Fibroblast of lung (primary cell): ENCODE results near the gene MROH8. TPM values are rescaled to one million over a fixed set of nuclear protein-coding genes. Genes with fewer than 3 reads are reported as not detected.
"Not testable (repeated sequence)": the region's sequence is repeated elsewhere in the genome, so short reads cannot be mapped to it uniquely, and the experiment has no call there.

Experiments
- DNase-seq, 2 donors: peaks; one replicate each; pipeline versions ENCODE4 v3.0.0 to v3.0.0-alpha.2; 2010; ENCODE audit warnings: low read depth in 2 of 2
- H2AFZ ChIP-seq: 2 replicates; pipeline ENCODE4 v1.5.1; 2012; ENCODE audit warnings: low read length, control low read depth, inconsistent platforms
- H3K27ac ChIP-seq: 2 replicates; pipeline ENCODE4 v1.5.1; 2011; ENCODE audit warnings: low read length, control low read depth; ENCODE audit not compliant: insufficient read depth
- H3K27me3 ChIP-seq: 2 replicates; pipeline ENCODE4 v1.5.1; 2011; ENCODE audit warnings: mild to moderate bottlenecking, low read length; ENCODE audit not compliant: control insufficient read depth, insufficient read depth
- H3K36me3 ChIP-seq: 2 replicates; pipeline ENCODE4 v1.5.1; 2011; ENCODE audit warnings: low read length; ENCODE audit not compliant: control insufficient read depth, insufficient read depth
- H3K4me1 ChIP-seq: 2 replicates; pipeline ENCODE4 v1.5.1; 2011; ENCODE audit warnings: low read length; ENCODE audit not compliant: control insufficient read depth, insufficient read depth; ENCODE audit errors: extremely low read depth
- H3K4me2 ChIP-seq: 2 replicates; pipeline ENCODE4 v1.5.1; 2011; ENCODE audit warnings: low read length, control low read depth; ENCODE audit not compliant: insufficient read depth; ENCODE audit errors: extremely low read depth
- H3K4me3 ChIP-seq, 4 experiments: fragments of 200-600 bp in 1 of 4; sonication (generic) in 1 of 4; replicated peaks in 1 of 4; 2 replicates each; pipeline ENCODE4 v1.5.1; 2011 to 2016; ENCODE audit warnings: low read length in 4 of 4, low read depth in 3 of 4, mild to moderate bottlenecking in 3 of 4, control low read depth in 2 of 4, inconsistent platforms in 1 of 4, mixed read lengths in 1 of 4; ENCODE audit not compliant: insufficient read depth in 1 of 4; ENCODE audit errors: control extremely low read depth in 1 of 4
- H3K79me2 ChIP-seq: 2 replicates; pipeline ENCODE4 v1.5.1; 2012; ENCODE audit warnings: mild to moderate bottlenecking, low read length, inconsistent platforms; ENCODE audit not compliant: control insufficient read depth, insufficient read depth
- H3K9ac ChIP-seq: 2 replicates; pipeline ENCODE4 v1.5.1; 2011; ENCODE audit warnings: mild to moderate bottlenecking, low read length, control low read depth; ENCODE audit not compliant: insufficient read depth
- H3K9me3 ChIP-seq: 2 replicates; pipeline ENCODE4 v1.5.1; 2012; ENCODE audit warnings: low read depth, low read length; ENCODE audit not compliant: control insufficient read depth, insufficient read depth
- H4K20me1 ChIP-seq: 2 replicates; pipeline ENCODE4 v1.5.1; 2011; ENCODE audit warnings: low read length; ENCODE audit not compliant: control insufficient read depth, insufficient read depth; ENCODE audit errors: extremely low read depth
- EZH2 ChIP-seq: IDR thresholded peaks from 2 replicates; pipeline ENCODE4 v1.5.1; 2012; ENCODE audit warnings: low read length, control low read depth, mild to moderate bottlenecking; ENCODE audit errors: missing control alignments
- polyA plus RNA-seq, 2 donors: library from polyadenylated mRNA; depleted of rRNA in 1 of 2; stranded (reverse) in 1 of 2; unstranded in 1 of 2; fragments of >200 nt; gene quantifications; 2 replicates each; pipeline ENCODE4 v1.2.1, GENCODE V29; 2011 to 2012; ENCODE audit warnings: missing spikeins in 1 of 2
- total RNA-seq: library from RNA; depleted of rRNA; stranded (reverse); fragments of >200 nt; gene quantifications from 2 replicates; pipeline ENCODE4 v1.2.1, GENCODE V29; 2014
- TF ChIP-seq, protein P1 (sequence below), 2 donors: IDR thresholded peaks in 1 of 2; conservative IDR thresholded peaks in 1 of 2; 1 replicate in 1 of 2; 2 replicates in 1 of 2; pipeline ENCODE4 v1.5.1; 2011 to 2012; ENCODE audit warnings: low read length in 2 of 2, control low read depth in 1 of 2, inconsistent platforms in 1 of 2, low read depth in 1 of 2, mild to moderate bottlenecking in 1 of 2

MROH8 gene
- total and polyA plus RNA-seq, 2 donors (not counting 1 experiment from before 2014, with no cell fraction given), result 1.2 to 2.9 TPM

DNA sequence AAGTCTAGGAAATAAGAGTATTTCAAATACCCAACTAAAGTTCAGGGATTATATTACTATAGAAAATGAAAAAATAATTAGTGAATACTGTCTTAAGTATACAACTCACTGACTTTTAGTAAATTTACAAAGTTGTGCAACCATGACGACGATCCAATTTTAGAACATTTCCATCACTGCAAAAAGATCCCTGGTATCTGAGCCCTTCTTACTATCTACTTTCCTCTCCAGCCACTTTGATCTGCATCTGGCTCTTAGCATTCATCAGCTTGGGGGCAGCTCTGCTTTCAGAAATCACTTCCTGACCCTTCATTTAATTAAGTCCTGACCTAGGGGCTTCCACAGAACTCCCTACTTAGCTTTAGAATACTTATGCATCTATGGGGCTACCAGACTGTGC is 45.4 kb downstream of the MROH8 start:
- no peak overlapping the region for H2AFZ ChIP-seq
- H3K4me2 ChIP-seq, result no peak overlapping the region
- H3K4me1 ChIP-seq, result no peaks in the 10 kb centered on the region
- no peaks in the 10 kb centered on the region for H3K9me3 ChIP-seq
- H3K9ac ChIP-seq, result no peak overlapping the region
- DNase-seq, result no peak
- H3K79me2 ChIP-seq, result no peaks in the 10 kb centered on the region
- no peak overlapping the region for H3K4me3 ChIP-seq
- H3K27ac ChIP-seq, result no peak overlapping the region
- no peaks in the 10 kb centered on the region for H4K20me1 ChIP-seq
- H3K36me3 ChIP-seq, result no peaks in the 10 kb centered on the region
- TF ChIP-seq, protein P1, sequence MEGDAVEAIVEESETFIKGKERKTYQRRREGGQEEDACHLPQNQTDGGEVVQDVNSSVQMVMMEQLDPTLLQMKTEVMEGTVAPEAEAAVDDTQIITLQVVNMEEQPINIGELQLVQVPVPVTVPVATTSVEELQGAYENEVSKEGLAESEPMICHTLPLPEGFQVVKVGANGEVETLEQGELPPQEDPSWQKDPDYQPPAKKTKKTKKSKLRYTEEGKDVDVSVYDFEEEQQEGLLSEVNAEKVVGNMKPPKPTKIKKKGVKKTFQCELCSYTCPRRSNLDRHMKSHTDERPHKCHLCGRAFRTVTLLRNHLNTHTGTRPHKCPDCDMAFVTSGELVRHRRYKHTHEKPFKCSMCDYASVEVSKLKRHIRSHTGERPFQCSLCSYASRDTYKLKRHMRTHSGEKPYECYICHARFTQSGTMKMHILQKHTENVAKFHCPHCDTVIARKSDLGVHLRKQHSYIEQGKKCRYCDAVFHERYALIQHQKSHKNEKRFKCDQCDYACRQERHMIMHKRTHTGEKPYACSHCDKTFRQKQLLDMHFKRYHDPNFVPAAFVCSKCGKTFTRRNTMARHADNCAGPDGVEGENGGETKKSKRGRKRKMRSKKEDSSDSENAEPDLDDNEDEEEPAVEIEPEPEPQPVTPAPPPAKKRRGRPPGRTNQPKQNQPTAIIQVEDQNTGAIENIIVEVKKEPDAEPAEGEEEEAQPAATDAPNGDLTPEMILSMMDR (conservative IDR thresholded peaks at IDR 0.05 in 1 of 2, IDR thresholded peaks at IDR 0.05 in 1 of 2; ENCODE audit: low read depth in 1 of 2, low read length in 2 of 2), result no peak
- no peak for TF ChIP-seq EZH2
- no peaks in the 10 kb centered on the region for H3K27me3 ChIP-seq

DNA sequence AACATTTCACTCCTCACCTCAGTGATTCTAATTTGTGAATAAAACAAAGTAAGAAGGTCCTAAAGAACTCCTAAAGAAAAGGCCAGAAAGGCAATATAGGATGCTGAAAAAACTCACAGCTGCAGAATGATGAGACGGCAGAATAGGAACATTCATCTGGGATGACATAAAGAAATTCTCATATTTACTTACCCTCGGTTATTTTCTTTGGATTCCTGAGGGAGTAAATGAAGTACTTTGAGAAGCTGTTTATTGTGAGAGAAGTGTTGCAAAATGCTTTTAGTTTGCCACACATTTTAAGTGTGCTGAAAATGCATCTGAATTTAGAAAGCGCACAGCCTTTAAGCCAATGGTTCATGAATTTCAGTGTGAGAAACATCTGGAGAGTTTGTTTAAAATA is 47.9 kb downstream of the MROH8 start:
- no peak for DNase-seq
- H3K27ac ChIP-seq, result no peak overlapping the region
- no peak overlapping the region for H3K9ac ChIP-seq
- H2AFZ ChIP-seq, result no peak overlapping the region
- H3K36me3 ChIP-seq, result no peaks in the 10 kb centered on the region
- no peaks in the 10 kb centered on the region for H3K9me3 ChIP-seq
- no peaks in the 10 kb centered on the region for H3K27me3 ChIP-seq
- no peaks in the 10 kb centered on the region for H4K20me1 ChIP-seq
- H3K79me2 ChIP-seq, result no peaks in the 10 kb centered on the region
- no peak overlapping the region for H3K4me3 ChIP-seq
- H3K4me1 ChIP-seq, result no peaks in the 10 kb centered on the region
- TF ChIP-seq, protein P1 (conservative IDR thresholded peaks at IDR 0.05 in 1 of 2, IDR thresholded peaks at IDR 0.05 in 1 of 2; ENCODE audit: low read depth in 1 of 2, low read length in 2 of 2), result no peak
- TF ChIP-seq EZH2, result no peak
- no peak overlapping the region for H3K4me2 ChIP-seq

DNA sequence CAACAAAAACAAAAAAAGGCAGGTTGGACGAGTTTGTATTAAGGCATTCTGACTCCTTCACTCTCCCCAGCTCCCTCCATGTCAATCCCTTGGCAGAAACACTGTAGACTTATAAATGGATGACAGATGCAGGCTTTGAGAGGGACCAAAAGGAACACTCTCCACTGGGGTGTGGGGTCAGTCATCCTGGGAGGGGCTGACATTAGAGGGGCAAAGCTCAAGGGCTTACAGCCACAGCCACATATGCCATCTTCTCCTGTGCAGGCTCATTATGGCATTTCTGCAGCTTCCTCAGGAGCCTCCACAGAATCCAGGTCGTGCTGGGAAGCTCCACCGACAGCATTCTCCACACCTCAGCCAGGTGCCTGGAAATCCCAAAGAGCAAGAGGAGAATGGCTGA is 50.5 kb downstream of the MROH8 start:
- TF ChIP-seq EZH2, result no peak
- TF ChIP-seq, protein P1 (conservative IDR thresholded peaks at IDR 0.05 in 1 of 2, IDR thresholded peaks at IDR 0.05 in 1 of 2; ENCODE audit: low read depth in 1 of 2, low read length in 2 of 2), result no peak

DNA sequence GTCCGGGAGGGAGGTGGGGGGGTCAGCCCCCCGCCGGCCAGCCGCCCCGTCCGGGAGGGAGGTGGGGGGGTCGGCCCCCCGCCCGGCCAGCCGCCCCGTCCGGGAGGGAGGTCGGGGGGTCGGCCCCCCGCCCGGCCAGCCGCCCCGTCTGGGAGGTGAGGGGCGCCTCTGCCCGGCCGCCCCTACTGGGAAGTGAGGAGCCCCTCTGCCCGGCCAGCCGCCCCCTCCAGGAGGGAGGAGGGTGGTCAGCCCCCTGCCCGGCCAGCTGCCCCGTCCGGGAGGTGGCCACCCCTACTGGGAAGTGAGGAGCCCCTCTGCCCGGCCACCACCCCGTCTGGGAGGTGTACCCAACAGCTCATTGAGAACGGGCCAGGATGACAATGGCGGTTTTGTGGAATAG is 53.1 kb downstream of the MROH8 start:
- H3K36me3 ChIP-seq, H2AFZ ChIP-seq, H3K4me3 ChIP-seq, H3K27ac ChIP-seq, H3K4me1 ChIP-seq, H3K9me3 ChIP-seq, H3K27me3 ChIP-seq, H3K9ac ChIP-seq, H4K20me1 ChIP-seq, H3K4me2 ChIP-seq, H3K79me2 ChIP-seq, DNase-seq: not testable (repeated sequence)

More for the DNA sequence above, 50.5 kb downstream of the MROH8 start:
- Histone ChIP-seq H3K4me2 (no peak overlapping the region), H3K79me2 (no peaks in the 10 kb centered on the region), H3K9me3 (no peaks in the 10 kb centered on the region), H3K36me3 (no peaks in the 10 kb centered on the region), H2AFZ (no peak overlapping the region), H3K4me1 (no peaks in the 10 kb centered on the region), H3K27ac (no peak overlapping the region), H3K4me3 (no peak overlapping the region), H3K9ac (no peak overlapping the region), H3K27me3 (no peaks in the 10 kb centered on the region), H4K20me1 (no peaks in the 10 kb centered on the region)
- DNase-seq, result no peak
